ENCODE measurements around the gene PSMB8. TPM values are rescaled to one million over a fixed set of nuclear protein-coding genes. Genes with fewer than 3 reads are reported as not detected.

The PSMB8 gene
- total and polyA plus RNA-seq, 2 of the 4 experiments (the other 2 are of a cell fraction): 31.6 to 33.3 TPM

DNA sequence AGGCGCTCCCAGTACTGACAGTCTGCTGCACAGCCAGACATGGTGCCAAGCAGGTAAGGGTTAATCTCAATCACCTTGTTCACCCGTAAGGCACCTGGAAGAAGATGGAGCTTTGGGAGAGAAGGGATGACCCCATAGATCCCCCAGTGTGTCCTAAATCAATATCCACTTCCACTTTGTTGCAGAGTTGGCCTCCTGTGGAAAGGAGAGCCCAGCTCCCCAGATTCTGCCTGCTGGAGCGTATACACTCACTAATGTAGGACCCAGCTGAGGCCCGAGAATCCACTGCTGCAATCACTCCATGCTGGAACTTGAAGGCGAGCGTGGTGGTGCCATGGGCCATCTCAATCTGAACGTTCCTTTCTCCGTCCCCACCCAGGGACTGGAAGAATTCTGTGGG is 1.2 kb downstream of the PSMB8 start (continued):
- no peak for TF ChIP-seq SMC3 (IDR thresholded peaks at IDR 0.05; ENCODE audit: low read depth, low read length)
- TF ChIP-seq NFE2L2 (IDR thresholded peaks at IDR 0.05; ENCODE audit: low read depth, low read length): no peak
- no peak for TF ChIP-seq CEBPB (IDR thresholded peaks at IDR 0.05; ENCODE audit: low read depth, low read length)

DNA sequence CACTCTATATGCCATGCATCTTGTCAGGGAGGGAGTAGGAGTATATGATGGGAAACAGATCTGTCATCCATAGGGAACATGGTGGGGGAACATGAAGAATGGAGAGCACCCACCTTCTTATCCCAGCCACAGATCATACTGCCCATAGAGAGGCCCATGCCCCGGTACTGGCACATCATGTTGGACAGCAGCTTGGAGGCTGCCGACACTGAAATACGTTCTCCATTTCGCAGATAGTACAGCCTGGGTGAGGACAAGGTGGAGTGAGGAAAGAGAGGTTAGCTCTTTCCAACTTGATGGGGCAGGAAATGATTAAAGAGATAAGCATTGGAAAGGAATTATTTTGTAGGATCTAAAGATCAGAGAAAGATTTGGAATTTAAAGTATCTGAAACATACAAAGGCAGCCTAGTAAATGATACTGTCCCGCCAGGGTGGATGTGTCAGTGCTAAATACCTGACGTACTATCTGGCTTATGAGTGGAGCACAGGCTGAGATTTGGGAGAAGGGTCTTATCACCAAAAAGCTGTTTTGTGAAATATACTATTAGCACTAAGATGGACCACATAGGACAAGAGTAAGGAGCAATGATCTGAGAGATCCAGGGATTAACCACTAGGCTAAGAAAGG is 1.7 kb downstream of the PSMB8 start:
- Histone ChIP-seq H3K9me1 (ENCODE audit: insufficient read depth, low read length) (peaks cover 6% of the 10 kb centered on the region; the same call in 1 of the 2 replicates), H2BK15ac (ENCODE audit: low read depth, low read length) (no peak overlapping the region), H4K5ac (ENCODE audit: low read depth, low read length) (no peak overlapping the region), H3K79me1 (ENCODE audit: low read depth in 1 of 2, low read length in 2 of 2) (peaks cover 2 to 30% of the 10 kb centered on the region in 2 experiments; a peak in 2 of 4 replicates), H3K4me2 (ENCODE audit: low read depth, low read length) (no peak overlapping the region), H4K20me1 (ENCODE audit: insufficient read depth, low read length) (no peaks in the 10 kb centered on the region), H4K8ac (ENCODE audit: low read depth in 2 of 2, low read length in 2 of 2) (no peak overlapping the region), H3K4ac (ENCODE audit: low read depth, low read length) (no peak overlapping the region), H2AK9ac (replicated peaks; ENCODE audit: low read depth, low read length, poor library complexity) (no peak overlapping the region), H3K23ac (ENCODE audit: low read depth, low read length) (peak overlapping the region; percentile 36; the same call in 1 of the 2 replicates), H3K9ac (ENCODE audit: low read depth, low read length) (no peak overlapping the region), H3K14ac (replicated peaks; ENCODE audit: low read depth, low read length) (no peak overlapping the region), H3K4me1 (ENCODE audit: control insufficient read depth, insufficient read depth, low read length) (peaks cover 8% of the 10 kb centered on the region), H2BK120ac (ENCODE audit: low read depth, low read length) (no peak overlapping the region), H2BK5ac (ENCODE audit: low read depth, low read length, poor library complexity, severe bottlenecking) (no peak overlapping the region), H2BK20ac (ENCODE audit: low read depth, low read length) (no peak overlapping the region), H4K91ac (ENCODE audit: insufficient read depth, low read depth, low read length) (no peak overlapping the region), H3K36me3 (ENCODE audit: control insufficient read depth, insufficient read depth, low read length) (peaks cover 12% of the 10 kb centered on the region), H3K27ac (ENCODE audit: insufficient read depth, low read length) (no peak overlapping the region), H2AK5ac (ENCODE audit: low read depth, low read length) (no peak overlapping the region), H3K56ac (ENCODE audit: extremely low read depth, insufficient read depth, low read length) (no peak overlapping the region), H3K18ac (ENCODE audit: low read depth, low read length) (no peak overlapping the region), H2AFZ (replicated peaks; ENCODE audit: low read length, poor library complexity) (no peak overlapping the region), H3K9me3 (ENCODE audit: control insufficient read depth, insufficient read depth, low read length) (no peaks in the 10 kb centered on the region), H3K27me3 (ENCODE audit: control insufficient read depth, insufficient read depth, low read length) (no peaks in the 10 kb centered on the region), H3K4me3 (ENCODE audit: insufficient read depth, low read depth, low read length) (no peak overlapping the region)
- no TSS peak for BruUV-seq (replicated peaks)
- TF ChIP-seq FOS (IDR thresholded peaks at IDR 0.05; ENCODE audit: low read depth, low read length): no peak
- TF ChIP-seq POLR2A (IDR thresholded peaks at IDR 0.05; ENCODE audit: low read depth, low read length): no peak
- TF ChIP-seq NFE2L2 (IDR thresholded peaks at IDR 0.05; ENCODE audit: low read depth, low read length): no peak
- no peak for TF ChIP-seq RAD21 (IDR thresholded peaks at IDR 0.05; ENCODE audit: low read length)
- no peak for TF ChIP-seq RCOR1 (IDR thresholded peaks at IDR 0.05; ENCODE audit: insufficient replicate concordance, low read length)
- no peak for TF ChIP-seq MAZ (IDR thresholded peaks at IDR 0.05; ENCODE audit: borderline replicate concordance, low read depth, low read length)
- in situ Hi-C loops (cut with MboI; ENCODE audit: low sequenced_read_pairs): no loop called here
- dilution Hi-C loops (cut with HindIII; ENCODE audit: low sequenced_read_pairs, unreplicated experiment): no loop called here
- CTCF ChIA-PET: interaction anchor here (1.1 kb wide), 1 partner anchor 12 kb away, joined by 4 read pairs; the partner anchor contains the start of genes PSMB9 and TAP1
- no peak for DNase-seq
- 100% methylated on average over 3 of the region's 6 CpGs; no CpG with 5 or more reads in 1 of the 2 experiments for WGBS, 2 experiments (ENCODE audit: extremely low coverage in 2 of 2, insufficient read length in 1 of 2)
- POLR2A ChIA-PET (ENCODE audit: unreplicated experiment): no interaction called here
- no peak for ATAC-seq (ENCODE audit: low read depth)
- intact Hi-C loops (cut with micrococcal nuclease): no loop called here

All from IMR-90 (cell line).